Spleen (tissue), 11 donors: ENCODE results near the gene CAMKK1. TPM values are rescaled to one million over a fixed set of nuclear protein-coding genes. Genes with fewer than 3 reads are reported as not detected.
A peak's percentile ranks its signal among the peaks of the same experiment; 100 is the strongest.

Experiments used
- DNase-seq: peaks from one replicate; pipeline ENCODE4 v3.0.0-alpha.2; 2020
- H3K27ac ChIP-seq, 8 donors: fragments of 200-600 bp; sonication (generic) in 7 of 8; 1 replicate in 4 of 8; 2 replicates in 4 of 8; pipeline versions ENCODE4 v1.5.0 to v1.8.0; 2016 to 2021; ENCODE audit warnings: inconsistent platforms in 4 of 8, mild to moderate bottlenecking in 4 of 8, moderate library complexity in 1 of 8
- H3K27me3 ChIP-seq, 7 donors: fragments of 200-600 bp; sonication (generic) in 6 of 7; replicated peaks in 1 of 7; 1 replicate in 4 of 7; 2 replicates in 3 of 7; pipeline versions ENCODE4 v1.5.0 to v1.8.0; 2016 to 2021; ENCODE audit warnings: inconsistent platforms in 3 of 7, mild to moderate bottlenecking in 1 of 7
- H3K36me3 ChIP-seq, 6 donors: fragments of 200-600 bp; sonication (generic) in 5 of 6; 1 replicate in 4 of 6; 2 replicates in 2 of 6; pipeline versions ENCODE4 v1.5.0 to v1.8.0; 2016 to 2021; ENCODE audit warnings: inconsistent platforms in 2 of 6
- H3K4me1 ChIP-seq, 6 donors: fragments of 200-600 bp; sonication (generic) in 5 of 6; 1 replicate in 3 of 6; 2 replicates in 3 of 6; pipeline versions ENCODE4 v1.5.0 to v1.8.0; 2016 to 2021; ENCODE audit warnings: inconsistent platforms in 3 of 6
- H3K4me3 ChIP-seq, 8 donors: fragments of 200-600 bp; sonication (generic) in 7 of 8; 1 replicate in 4 of 8; 2 replicates in 4 of 8; pipeline versions ENCODE4 v1.5.0 to v1.8.0; 2016 to 2021; ENCODE audit warnings: inconsistent platforms in 4 of 8, mild to moderate bottlenecking in 4 of 8, moderate library complexity in 2 of 8
- H3K9me3 ChIP-seq, 8 donors: fragments of 200-600 bp; sonication (generic) in 7 of 8; 1 replicate in 4 of 8; 2 replicates in 4 of 8; pipeline versions ENCODE4 v1.5.0 to v1.8.0; 2016 to 2021; ENCODE audit warnings: inconsistent platforms in 4 of 8
- POLR2A ChIP-seq, 3 donors: fragments of 450-650 bp; IDR thresholded peaks; one replicate each; pipeline ENCODE4 v1.5.1; 2017; ENCODE audit warnings: antibody characterized with exemption in 3 of 3, mild to moderate bottlenecking in 1 of 3
- POLR2AphosphoS5 ChIP-seq, 3 donors: sonication (generic); formaldehyde crosslinking; IDR thresholded peaks; one replicate each; pipeline ENCODE4 v1.5.1; 2017; ENCODE audit warnings: antibody characterized with exemption in 3 of 3
- whole genome bisulfite sequencing, 5 donors: extraction: QIAGEN DNeasy Blood & Tissue Kit in 3 of 5; methylation state at CpG; one replicate each; pipeline versions ENCODE4 v1.1.5 to v1.1.7; 2013 to 2018; 5-methylcytosine and 5-hydroxymethylcytosine counted together
- intact Hi-C: fragments of 100-400 bp; cut with DNase I; formaldehyde crosslinking; loops from one replicate; pipeline ENCODE4 v1.15.0; 2023; ENCODE audit warnings: low total_unique reads
- polyA plus RNA-seq, 3 donors: library from polyadenylated mRNA; stranded (reverse); fragments of 200-250 nt; gene quantifications; one replicate each; pipeline ENCODE4 v1.2.1, GENCODE V29; 2013
- total RNA-seq, 7 donors: library from RNA; depleted of rRNA in 3 of 7; stranded (reverse); fragments of >200 nt in 3 of 7; fragmentation: NEBNext Ultra II Directional in 4 of 7; extraction: Animal tissue kit (Norgen Biotek cat#: 25700) in 4 of 7; gene quantifications; one replicate each; pipeline versions ENCODE4 v1.1.0 to v1.2.1, GENCODE V29; 2016 to 2021
- TF ChIP-seq, protein P1 (sequence below), 11 experiments: fragments of 200-600 bp in 7 of 11; fragments of 450-650 bp in 4 of 11; sonication (generic) in 4 of 11; IDR thresholded peaks in 8 of 11; conservative IDR thresholded peaks in 3 of 11; 1 replicate in 7 of 11; 2 replicates in 4 of 11; pipeline versions ENCODE4 v1.4.0 to v1.8.0; 2016 to 2021; ENCODE audit warnings: antibody characterized with exemption in 11 of 11, inconsistent platforms in 4 of 11, mild to moderate bottlenecking in 1 of 11
- donor health status: healthy with polysubstance abuse.
- donor health status: DM: no; HTN: no; CAD: no; lungs with moderate emphysema.
- donor health status: DM: no; HTN: no; CAD: no.
- donor health status: Bipolar disorder and iron deficiency.
- donor health status: healthy.
- donor health status: DM: no; HTN: no; CAD: no.
- donor health status: DM: yes; HTN: yes; CAD: no.

CAMKK1 gene
- total and polyA plus RNA-seq, 10 donors, result 5.2 to 13.0 (median 9.0) TPM

DNA sequence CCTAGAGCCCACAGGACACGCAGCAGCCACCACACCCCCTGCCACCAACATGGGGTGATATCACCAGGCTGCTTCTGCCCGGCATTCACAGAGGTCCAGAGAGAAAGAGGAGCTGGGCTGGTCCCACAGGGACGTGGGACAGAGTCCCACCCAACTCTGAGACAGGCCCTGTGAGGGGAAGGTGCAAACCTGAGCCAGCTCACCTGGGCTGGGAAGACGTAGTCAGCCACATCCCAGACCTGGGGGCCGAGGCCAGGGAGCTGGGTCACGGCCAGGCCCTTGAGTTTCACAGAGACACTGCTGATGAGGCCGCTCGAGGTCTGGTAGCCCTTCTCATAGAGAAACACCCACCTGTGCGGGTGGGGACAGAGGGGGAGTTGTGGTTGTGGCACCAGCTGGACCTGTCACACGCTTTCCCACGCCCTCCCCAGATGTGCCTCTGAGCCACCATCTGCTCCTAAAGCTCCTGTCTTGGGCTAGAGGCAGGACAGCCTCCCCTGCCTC, 12.2 kb upstream of the CAMKK1 start:
- intact Hi-C loops, result no loop called here
- peaks cover 0 to 49% (median 0%) of the 10 kb centered on the region in 6 donors for H3K36me3 ChIP-seq
- H3K27ac ChIP-seq, result peak overlapping the region in 4 of 8 donors; percentile 33 to 79 (median 56)
- no peaks in the 10 kb centered on the region for H3K9me3 ChIP-seq
- no peaks in the 10 kb centered on the region for H3K27me3 ChIP-seq
- peak overlapping the region in 1 of 8 donors; percentile 34 for H3K4me3 ChIP-seq
- peaks cover 0 to 26% (median 7%) of the 10 kb centered on the region in 6 donors for H3K4me1 ChIP-seq
- peak in 2 of 3 donors; percentile 41 to 72 for TF ChIP-seq POLR2AphosphoS5 (IDR thresholded peaks at IDR 0.05)
- TF ChIP-seq, protein P1, sequence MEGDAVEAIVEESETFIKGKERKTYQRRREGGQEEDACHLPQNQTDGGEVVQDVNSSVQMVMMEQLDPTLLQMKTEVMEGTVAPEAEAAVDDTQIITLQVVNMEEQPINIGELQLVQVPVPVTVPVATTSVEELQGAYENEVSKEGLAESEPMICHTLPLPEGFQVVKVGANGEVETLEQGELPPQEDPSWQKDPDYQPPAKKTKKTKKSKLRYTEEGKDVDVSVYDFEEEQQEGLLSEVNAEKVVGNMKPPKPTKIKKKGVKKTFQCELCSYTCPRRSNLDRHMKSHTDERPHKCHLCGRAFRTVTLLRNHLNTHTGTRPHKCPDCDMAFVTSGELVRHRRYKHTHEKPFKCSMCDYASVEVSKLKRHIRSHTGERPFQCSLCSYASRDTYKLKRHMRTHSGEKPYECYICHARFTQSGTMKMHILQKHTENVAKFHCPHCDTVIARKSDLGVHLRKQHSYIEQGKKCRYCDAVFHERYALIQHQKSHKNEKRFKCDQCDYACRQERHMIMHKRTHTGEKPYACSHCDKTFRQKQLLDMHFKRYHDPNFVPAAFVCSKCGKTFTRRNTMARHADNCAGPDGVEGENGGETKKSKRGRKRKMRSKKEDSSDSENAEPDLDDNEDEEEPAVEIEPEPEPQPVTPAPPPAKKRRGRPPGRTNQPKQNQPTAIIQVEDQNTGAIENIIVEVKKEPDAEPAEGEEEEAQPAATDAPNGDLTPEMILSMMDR (IDR thresholded peaks at IDR 0.05 in 8 of 11, conservative IDR thresholded peaks at IDR 0.05 in 3 of 11), result no peak
- TF ChIP-seq POLR2A (IDR thresholded peaks at IDR 0.05), result no peak
- WGBS, 5 donors, result 55 to 79% (median 61%) methylated on average over 3 to 11 of the region's 11 CpGs
- no peak for DNase-seq

DNA sequence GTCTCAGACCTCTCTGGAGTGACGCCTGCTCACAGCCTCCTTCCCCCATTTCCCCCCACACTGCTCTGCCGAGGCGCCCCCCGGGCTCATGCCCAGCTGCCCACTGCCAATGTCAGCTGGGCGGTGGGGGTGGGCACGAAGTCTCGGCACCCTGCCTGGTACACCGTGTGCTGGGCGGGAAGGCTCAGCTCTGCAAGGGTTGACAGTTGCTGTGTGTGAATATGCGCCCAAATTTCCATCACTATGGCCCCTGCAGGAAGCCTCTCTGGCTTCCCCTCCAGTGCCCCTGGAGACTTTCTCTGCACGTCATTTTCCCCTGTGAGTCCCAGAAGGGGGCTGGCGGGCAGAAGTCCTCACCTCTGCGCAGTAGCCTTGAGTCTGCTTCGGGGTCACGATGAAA, 11.6 kb upstream of the CAMKK1 start:
- TF ChIP-seq POLR2A (IDR thresholded peaks at IDR 0.05), result no peak
- TF ChIP-seq, protein P1 (IDR thresholded peaks at IDR 0.05 in 8 of 11, conservative IDR thresholded peaks at IDR 0.05 in 3 of 11), result no peak
- TF ChIP-seq POLR2AphosphoS5 (IDR thresholded peaks at IDR 0.05), result peak; percentile 32 to 79 (median 54)
- peaks cover 0 to 26% (median 7%) of the 10 kb centered on the region in 6 donors for H3K4me1 ChIP-seq
- intact Hi-C loops, result no loop called here
- H3K27me3 ChIP-seq, result no peaks in the 10 kb centered on the region
- H3K4me3 ChIP-seq, result peak overlapping the region in 1 of 8 donors; percentile 34
- H3K27ac ChIP-seq, result peak overlapping the region in 3 of 8 donors; percentile 51 to 79 (median 61)
- H3K36me3 ChIP-seq, result peaks cover 0 to 55% (median 0%) of the 10 kb centered on the region in 6 donors
- H3K9me3 ChIP-seq, result no peaks in the 10 kb centered on the region
- 36 to 78% (median 61%) methylated on average over 6 to 15 of the region's 15 CpGs for WGBS, 5 donors
- no peak for DNase-seq

DNA sequence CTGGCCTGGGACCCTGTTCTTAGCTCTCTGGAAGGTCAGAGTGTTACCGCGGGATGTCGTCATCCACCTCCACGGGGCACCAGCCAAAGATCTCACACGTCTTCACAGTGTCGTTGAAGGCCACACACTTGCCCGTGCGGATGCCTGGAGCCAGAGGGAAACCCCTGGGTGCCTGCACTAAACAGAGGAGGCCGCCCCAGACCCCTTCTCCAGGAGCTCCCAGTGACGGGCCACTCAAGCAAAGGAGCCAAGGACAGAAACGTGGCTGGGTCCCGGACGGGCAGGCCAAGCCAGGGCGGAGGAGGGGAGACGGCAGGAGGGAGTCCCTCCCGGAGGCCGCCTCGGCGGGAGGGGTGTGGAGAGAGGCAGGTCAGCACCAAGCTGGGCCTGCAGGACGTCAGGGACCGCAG, 11.0 kb upstream of the CAMKK1 start:
- intact Hi-C loops, result no loop called here
- peak overlapping the region in 2 of 8 donors; percentile 61 to 79 for H3K27ac ChIP-seq
- H3K36me3 ChIP-seq, result peaks cover 0 to 61% (median 0%) of the 10 kb centered on the region in 6 donors
- TF ChIP-seq POLR2AphosphoS5 (IDR thresholded peaks at IDR 0.05) (no peak), POLR2A (IDR thresholded peaks at IDR 0.05) (no peak)
- TF ChIP-seq, protein P1 (IDR thresholded peaks at IDR 0.05 in 8 of 11, conservative IDR thresholded peaks at IDR 0.05 in 3 of 11), result no peak
- peaks cover 0 to 26% (median 7%) of the 10 kb centered on the region in 6 donors for H3K4me1 ChIP-seq
- H3K27me3 ChIP-seq, result no peaks in the 10 kb centered on the region
- H3K4me3 ChIP-seq, result peak overlapping the region in 1 of 8 donors; percentile 34
- 75 to 87% (median 81%) methylated on average over 21 of the region's 21 CpGs for WGBS, 5 donors
- DNase-seq, result no peak
- H3K9me3 ChIP-seq, result no peaks in the 10 kb centered on the region

DNA sequence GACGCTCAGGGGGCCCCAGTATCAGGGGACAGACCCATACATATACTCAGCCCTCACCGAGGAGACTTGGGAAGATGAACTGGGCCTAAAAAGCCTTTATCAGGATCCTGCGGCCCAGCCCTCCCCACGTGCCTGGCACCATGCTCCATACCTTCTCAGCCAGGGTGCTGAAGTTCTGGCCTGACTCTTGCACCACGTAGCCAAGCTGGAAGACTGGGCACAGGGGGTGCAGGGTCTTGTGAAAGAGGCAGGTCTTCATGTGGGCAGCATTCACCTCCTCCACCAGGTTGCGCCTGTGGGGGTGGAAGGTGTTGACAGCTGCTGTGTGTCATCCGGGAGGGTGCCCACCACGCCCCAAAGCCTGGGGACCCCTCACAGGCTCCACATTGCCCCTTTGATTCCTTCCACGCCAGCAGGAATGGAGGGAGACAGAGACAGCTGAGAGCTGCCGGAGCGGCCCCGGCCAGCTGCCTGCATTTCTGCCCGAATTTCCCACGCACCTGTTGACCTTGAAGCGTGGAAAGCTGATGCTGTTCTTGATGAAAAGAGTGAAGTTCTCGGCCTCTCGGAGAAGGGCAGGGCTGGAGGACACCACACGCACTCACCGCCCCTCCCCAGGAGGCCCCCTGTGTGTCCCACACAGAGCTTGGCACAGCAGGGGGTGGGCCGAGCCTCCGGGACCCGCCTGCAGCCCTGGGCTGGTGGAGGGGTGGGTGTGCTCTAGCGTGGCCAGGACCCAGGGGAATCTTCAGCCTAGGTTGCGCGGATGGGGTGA, 10.4 kb upstream of the CAMKK1 start:
- Histone ChIP-seq H3K4me1 (peaks cover 0 to 26% (median 7%) of the 10 kb centered on the region in 6 donors), H3K27ac (no peak overlapping the region), H3K4me3 (no peak overlapping the region), H3K36me3 (peaks cover 0 to 68% (median 0%) of the 10 kb centered on the region in 6 donors), H3K27me3 (no peaks in the 10 kb centered on the region), H3K9me3 (no peaks in the 10 kb centered on the region)
- WGBS, 5 donors, result 83 to 92% (median 90%) methylated on average over 15 to 25 of the region's 25 CpGs
- intact Hi-C loops, result no loop called here
- DNase-seq, result no peak
- TF ChIP-seq POLR2AphosphoS5 (IDR thresholded peaks at IDR 0.05), result no peak
- TF ChIP-seq, protein P1 (IDR thresholded peaks at IDR 0.05 in 8 of 11, conservative IDR thresholded peaks at IDR 0.05 in 3 of 11), result no peak
- no peak for TF ChIP-seq POLR2A (IDR thresholded peaks at IDR 0.05)
